GM19023 (cell line): ENCODE measurements around the gene PAX3.

ENCODE experiments used
- ATAC-seq: cut with Tn5 transposase; IDR thresholded peaks from one replicate; pipeline ENCODE4 v1.9.1; 2021; ENCODE audit warnings: mild to moderate bottlenecking, moderate library complexity; ENCODE audit not compliant: unreplicated experiment

The PAX3 gene

DNA sequence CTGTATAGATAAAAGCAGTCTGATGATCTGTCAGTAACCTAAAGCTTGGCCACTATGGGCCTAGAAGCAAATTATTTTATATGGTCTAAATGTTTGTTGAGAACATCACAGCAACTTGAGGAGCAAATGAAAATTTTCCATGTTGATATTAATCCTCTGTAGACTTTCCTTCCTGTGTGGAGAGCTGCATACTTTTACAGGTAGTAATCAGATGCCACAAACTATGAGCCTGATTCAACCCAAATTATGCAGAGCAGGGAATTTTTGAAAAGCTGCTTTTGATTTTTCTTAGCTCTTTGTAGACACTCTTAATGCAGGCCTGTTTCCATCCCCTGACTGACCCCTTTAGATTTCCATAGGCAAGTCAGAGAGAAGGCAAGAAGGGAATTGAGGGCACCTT is 17.3 kb downstream of the PAX3 start:
- ATAC-seq, result no peak

DNA sequence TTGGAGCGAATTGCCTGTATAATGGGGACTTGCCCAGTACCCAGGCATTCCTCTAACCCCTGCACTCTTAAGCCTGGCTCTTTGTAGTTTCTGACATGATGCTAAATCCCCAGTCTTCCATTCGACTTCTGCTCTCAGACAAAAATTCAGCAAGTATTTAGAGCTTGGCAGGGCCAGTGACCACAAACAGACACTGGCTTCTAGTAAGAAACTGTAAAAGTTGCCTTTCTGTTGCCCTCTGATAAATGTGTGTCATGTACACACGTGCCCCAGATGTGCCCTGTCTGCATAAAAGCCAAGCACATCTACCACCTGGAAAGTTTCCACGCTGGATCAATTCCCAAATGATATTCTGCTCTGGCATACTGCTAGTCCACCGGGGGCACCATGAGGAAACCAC is 18.0 kb downstream of the PAX3 start:
- no peak for ATAC-seq

DNA sequence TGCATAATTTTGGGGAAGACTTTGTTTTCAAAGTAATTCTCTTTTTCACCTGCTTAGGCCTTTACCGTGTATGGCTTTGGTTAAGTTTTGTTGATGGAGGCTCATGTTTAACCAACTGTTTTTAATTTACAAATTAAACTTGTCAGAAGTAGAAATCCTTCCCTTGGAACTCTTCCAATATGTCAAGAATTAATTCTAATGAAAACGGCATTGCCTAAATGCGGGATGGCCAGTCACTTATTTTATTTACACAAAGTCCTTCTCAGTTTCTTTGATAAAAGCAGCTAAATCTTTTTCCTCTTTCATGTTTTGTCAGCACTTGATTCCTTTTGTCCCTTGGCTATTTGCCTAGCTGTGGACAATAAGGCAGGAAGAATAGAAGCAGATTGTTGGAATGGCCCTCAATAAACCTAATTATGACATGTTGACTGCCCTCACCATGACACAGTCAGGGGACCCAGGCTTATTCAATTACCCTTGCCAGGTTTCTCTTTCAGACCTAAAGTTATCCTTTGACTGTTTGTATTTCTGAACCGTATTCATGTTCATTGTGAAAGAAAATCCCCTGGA is 26.3 kb downstream of the PAX3 start:
- no peak for ATAC-seq

DNA sequence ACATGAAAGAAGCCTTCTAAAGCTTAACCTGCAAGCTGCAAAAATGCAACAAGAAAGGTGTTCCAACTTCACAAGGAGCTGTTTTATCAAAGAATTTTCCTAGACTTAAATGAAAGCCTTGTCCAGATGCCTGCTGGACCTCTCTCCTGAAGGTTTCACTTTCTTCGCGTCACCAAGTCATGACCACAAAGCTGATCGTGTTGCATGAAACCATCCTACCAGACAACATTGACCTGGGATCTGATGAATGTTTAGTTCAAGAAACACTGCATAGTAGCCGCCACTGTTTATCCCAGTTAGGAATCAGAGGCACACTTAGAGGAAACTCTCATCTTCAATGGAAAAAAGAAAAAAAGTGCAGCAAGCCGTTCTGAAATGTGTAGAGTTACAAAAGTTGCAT is 26.9 kb downstream of the PAX3 start:
- ATAC-seq, result no peak

DNA sequence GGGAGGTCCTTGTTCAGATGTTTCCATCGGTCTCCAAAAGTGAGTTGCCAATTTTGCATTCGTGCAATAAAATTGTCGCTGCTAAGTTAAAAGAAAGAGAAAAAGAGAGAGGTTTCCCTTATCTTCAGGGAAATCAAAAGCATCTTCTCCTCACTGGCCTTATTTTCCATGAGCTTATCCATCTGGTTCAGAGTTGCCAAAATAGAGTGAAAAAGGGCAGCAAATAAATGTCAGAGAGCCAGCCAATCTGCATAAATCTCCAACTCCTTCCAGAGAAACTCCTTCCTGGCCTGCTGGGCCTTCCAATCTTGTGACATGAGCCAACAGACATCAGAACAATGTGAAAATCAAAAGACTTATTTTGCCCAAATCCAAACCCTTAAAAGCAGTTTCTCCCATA is 28.4 kb downstream of the PAX3 start:
- ATAC-seq, result no peak

DNA sequence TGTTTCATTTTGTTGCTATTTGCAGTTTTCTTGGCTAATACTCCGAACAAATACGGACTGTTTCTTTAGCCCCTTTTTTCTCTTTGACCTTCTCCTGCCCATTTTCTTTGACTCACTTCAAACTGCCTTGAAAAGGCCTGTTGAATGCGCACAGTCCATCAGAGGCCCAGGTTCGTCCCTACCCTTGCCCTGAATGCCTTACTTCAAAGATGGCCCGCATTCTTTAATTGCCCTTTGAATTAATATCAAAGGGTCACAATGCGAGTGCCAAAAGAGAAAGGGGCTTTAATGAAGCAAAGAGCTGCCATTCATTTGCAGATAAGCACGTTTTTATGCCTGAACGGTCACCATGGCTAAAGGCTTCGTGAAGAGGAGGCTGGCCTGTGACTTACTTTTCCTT is 29.7 kb downstream of the PAX3 start:
- no peak for ATAC-seq

DNA sequence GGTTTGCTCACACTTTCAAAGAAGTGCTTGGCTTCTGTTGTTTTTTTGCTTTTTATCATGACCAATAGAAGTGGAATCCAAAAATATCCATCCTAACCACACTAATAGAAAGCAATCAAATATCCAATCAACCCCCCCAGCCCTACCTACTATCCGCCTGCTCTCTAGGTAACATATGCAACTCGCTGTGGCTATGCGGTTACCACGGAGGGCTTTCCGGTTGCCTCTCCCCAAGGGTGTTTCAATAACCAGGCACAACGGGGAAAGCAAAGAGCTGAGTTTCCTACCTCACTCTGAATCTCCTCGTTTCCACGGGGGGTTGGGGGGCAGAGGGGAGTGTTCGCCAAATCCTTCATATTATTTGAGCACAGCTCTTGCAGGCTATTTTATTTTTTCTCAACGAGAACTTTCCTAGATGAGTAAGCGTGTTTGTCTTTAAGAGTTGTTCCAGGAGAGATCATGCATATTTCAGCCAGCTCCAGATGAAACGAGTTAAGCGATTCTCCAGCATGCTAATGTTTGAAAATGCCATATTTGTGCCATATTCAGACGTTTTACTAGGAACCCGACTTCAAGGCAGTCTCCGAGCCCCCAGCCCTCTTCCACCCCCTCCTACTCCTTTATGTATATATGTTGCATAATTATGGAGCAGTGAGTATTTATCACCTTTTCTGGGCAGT is 30.3 kb downstream of the PAX3 start:
- no peak for ATAC-seq

DNA sequence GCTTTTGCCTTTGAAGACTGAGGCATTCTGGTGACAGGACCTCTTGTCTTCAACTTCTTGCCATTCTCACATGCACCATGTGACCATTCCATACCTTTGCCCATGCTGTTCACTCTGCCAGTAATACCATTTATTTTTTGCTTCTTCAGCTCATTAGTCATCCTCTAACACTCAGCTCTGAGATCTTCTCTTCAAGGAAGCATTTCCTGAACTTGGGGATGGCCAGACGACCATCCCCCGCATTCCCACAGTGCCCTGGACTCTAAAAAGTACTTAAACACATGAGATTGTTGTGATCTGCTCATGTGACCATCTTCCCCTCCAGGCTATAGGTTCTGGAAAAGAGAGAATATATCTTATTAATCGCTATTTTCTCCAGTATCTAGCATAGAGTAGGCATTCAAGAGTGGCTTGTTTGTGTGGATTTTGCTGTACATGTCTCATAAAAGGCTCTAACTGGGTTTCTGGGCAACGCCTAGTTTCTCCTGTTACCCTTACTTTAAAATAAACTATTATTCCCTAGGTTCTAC is 33.9 kb downstream of the PAX3 start:
- ATAC-seq, result no peak

DNA sequence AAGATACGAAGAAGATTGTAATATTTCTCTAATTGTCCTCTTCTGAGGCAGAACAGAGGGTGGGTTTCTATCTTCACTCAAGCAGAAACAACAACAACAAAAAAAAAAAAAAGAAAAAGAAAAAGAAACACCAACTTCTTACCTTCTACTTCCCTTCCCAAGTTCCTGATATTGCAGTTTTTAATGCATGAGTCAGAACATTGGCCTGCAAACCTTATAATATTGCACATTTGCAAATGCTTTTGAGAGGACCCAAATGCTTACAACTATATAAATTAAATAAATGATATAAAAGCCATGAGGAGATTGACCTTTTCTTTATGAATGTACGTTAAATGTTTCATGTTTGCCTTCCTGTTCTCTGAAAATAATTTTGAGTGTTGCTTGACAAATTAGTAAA is 37.3 kb downstream of the PAX3 start:
- no peak for ATAC-seq

DNA sequence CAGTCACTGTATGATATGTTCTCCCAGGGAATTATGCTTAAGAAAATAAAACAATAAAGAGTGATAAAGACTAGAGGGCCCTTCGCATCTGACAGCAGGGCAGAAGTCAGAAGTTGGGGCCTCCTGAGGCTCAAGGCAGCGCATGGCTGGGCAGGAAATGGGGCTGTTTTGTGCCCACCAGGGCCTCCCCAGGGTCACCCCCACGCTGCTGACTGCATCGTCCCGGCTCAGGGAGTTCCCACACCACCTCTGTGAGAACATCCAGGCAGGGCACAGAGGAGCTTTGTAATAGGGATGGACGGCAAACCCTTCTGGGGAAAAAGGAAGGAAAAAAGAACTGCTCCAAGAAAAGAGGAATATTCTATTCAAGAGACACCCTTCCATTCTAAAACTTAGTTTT is 41.2 kb downstream of the PAX3 start:
- no peak for ATAC-seq

DNA sequence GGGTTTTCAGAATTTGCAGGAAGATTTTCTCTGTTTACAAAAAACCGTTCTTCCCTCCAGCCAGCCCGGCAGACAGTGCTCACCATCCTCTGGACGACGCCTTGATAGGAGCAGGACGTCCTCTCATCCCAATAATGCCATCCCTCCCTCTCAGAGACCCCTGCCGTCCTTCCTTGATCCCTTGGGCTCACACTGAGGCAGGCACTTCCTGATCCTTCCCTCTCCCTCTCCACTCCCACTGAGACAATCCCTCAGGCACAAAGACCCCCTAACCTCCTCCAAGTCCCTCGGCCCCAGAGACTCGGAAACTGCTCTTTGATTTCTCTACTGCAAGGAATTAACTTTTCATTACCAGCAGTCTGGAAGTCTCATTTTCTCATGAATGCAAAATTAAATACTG is 42.5 kb downstream of the PAX3 start:
- ATAC-seq, result no peak

DNA sequence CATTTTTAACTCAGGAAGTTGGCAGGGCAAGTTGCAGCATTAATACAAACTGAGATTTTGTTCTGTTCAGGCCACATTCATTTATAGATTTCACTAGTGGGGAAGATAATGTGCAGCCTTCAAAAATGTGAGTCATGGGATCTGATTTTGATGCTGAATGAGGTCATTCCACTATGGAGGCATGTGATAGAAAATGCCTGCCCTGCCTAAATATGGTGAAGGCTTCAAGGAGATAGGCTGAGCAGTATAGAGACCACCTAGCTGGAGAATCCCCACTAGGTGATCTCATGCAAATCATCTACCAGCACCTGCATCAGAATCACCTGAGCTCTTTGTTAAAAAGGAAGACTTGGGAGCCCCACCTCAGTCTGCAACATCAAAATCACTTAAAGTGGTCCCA is 43.7 kb downstream of the PAX3 start:
- no peak for ATAC-seq

DNA sequence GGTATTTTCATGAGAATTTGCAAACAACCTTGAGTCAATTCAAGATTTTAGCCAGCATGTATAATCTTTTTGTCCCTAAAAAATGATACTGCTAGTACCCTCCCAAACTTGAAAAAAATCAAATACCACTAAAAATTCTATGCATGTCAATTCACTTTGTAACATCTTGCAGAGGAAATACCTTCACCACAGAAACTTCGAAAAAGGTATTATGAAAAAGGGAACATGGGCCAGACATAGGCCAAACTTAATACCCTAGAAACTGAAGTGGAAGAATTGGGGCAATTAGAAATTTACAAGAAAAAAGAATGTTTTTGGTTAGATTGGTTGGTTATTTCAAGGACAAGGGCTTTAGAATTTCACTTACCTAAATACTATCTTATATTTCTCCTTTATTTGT is 48.5 kb downstream of the PAX3 start:
- ATAC-seq, result no peak

DNA sequence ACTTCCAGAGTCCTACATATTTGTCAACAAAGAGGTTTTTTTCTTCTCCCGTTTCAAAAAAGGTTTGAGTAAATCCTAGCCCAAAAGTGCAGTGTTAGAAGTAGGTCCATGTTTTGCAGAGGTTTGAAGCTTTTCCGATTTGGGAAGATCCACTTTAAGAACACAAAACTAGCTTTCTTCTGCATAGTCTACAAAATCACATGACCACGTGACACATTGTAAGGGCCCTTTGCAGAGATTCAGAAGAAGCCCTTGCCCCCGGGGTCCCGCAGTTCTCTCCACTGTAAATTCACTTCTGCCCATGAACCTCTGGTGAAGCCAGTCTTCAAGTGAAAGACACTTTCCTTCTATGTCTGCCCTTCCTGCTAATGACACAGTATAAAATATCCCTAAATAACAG is 49.4 kb downstream of the PAX3 start:
- ATAC-seq, result no peak

DNA sequence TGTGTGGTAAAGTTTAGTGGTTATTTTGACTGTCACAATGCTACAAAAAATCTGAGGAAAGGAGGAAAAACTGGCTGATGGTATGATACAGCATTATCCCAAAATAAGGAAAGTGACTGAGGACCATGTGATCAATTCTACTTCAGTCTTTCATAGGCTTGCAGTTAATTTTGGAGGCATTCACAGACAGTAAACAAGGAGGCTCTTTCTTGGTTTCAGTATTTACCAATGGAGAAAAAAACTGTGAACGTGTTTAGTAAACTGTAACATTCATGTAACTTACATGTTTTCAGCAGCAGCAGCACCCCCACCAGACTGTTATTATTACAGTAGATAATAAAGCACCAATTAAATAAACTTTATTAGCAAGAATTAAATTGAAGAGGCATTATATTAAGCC is 50.0 kb downstream of the PAX3 start:
- ATAC-seq, result no peak

DNA sequence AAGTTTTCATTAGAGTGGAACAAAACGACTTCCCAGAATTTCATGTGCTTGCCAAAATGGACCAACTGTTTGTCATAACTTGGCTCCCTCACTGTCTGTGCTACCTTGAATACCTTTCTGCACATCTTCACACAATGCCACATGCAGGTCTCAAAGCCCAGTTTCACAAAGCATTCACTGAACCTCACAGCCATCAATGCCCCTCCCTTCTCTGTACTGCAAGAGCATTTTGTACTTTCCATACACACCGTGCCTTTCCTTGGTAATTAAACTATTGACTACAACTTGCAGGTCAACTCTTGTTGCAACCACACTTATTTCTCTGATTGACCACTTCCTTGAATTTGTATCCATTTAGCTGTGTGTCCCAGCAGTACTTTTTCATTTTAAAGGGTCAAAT is 50.5 kb downstream of the PAX3 start:
- ATAC-seq, result no peak

DNA sequence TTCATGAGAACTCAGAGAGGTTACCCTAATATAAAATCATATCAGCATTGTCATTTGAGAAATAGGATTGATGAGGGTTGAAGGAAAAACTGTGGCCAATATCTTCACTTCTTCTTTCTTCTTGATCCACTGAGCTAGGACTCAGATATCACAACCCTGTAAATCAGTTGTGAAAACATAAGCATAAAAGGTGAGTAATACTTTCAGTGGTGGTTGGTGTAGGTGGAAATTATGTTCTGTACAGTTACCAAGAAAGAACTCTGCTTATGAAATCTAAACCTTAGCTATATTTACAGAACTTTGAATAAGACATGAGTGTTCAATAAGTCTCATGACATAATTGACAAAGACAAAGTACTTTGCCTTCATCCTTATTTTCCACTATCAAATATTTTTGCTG is 56.3 kb downstream of the PAX3 start:
- no peak for ATAC-seq

DNA sequence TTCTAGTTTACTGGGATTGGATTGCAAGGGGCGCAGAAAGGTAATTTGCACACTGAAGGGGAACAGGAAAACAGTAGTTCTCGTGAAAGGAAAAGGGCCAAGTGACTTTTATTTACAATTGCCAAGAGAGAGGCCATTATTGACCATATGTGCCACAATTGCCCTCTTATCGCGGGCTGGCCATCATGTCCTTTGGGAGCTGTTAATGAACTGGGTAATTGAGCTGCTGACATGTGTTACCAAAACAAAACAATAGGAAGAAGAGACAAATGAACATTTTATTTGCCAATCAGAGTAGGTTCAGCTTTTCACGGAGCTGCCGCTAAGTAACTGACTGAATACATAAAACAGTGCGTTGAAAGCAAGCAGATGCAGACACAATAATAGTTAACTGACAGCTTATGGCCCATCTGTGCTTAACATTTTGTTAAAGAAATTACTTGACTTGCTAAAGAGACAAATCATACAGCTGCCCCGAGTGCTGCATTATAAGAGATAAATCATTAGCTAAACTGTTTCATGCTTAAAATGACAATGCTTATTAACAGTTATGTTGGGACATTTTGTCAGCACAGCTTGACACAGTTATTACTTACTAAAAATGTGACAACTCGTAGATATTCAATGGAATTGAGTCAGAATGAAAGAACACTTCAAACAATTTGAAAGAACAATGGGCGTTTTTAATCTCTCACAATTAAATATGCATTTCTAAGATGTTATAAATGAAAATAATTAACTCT is 57.5 kb downstream of the PAX3 start:
- ATAC-seq, result no peak

DNA sequence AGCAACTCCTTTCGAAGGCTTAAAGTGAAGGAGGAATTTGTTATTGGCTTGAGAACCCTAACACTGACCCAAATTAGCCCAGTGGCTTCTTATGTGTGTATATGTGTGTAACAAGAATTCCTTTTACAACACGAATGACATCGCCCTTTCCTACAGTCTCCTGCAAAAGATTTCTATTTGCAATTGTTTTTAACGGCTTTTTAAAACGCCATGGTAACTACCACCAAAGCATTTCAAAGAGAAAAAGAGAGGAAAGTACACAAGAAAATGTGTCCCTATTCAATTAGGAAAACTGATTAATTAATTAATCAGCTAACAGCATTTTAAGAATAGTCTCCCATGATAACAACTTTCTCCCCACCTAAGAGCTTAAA is 58.1 kb downstream of the PAX3 start:
- ATAC-seq, result no peak

DNA sequence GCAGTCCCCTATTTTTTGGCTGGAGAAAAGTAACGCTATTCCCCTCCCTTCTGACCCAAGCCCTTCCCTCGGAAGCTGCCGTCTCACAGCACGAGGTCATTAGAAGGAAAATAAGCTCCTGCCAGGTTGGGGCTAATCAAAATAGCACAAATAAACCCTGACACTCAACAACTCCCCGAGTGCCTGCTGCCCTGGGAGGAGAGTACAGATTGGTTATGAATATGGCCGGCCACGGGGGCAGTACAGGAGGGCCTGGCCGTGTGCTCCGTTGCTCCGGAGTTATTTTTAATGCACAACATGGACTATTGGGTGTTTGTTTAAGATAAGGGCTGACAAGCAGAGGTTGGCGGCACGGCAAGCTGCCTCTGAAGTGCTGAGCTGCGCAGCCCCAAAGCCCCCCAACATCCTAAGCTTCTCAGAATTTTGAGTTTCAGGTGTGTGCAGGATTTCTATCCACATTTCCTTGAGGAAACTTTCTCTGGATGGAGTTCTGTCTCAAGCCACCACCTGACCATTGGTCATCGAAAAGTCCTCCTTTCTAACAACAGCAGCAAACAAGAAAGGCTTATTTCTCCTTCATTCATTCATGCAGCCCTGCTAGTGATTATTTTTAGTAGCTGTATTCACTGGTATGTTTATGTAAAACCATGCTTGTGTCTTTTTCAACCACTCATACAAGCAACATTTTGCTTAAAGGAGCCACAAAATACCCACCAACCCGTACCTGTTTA is 58.7 kb downstream of the PAX3 start:
- ATAC-seq, result no peak

DNA sequence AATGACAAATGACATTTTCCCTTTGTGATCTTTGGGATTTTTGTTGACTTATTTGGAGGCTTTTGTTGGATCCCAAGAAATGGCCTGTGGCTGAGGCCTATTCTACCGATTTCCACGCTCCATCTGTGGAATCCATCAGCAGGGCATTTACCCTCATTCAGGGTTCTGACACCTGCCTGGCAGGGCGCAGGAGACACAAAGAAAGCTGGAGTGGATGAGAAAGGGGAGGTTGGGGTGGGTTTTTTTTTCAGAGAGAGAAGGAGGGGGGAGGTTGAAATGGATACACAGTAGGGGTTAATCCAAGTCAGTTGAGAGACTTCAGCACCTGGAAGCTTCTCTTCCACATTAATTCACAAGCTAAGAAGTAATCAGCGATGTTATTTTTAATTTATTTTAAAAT is 59.7 kb downstream of the PAX3 start:
- ATAC-seq, result no peak

DNA sequence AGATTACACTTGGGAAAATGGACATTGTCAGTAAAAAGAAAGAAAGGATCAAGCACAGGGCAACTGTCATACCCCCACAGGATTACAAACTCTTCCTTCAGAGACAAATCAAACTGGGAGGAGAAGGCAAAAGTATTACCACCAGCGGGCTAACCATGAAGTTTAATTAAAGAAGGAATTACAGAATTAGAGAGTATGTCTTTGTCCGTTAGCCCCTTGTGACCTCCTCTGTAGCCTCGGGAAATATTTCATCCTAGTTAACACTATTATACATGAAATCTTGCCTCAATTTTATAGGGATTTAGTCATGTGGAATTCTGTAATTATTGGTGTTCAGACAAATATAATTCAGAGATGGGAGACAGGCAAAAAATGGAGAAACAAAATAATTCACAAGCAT is 60.7 kb downstream of the PAX3 start:
- ATAC-seq, result no peak
